Measurements from ENCODE around the gene TRIM40.

Gene TRIM40

GRCh38 chr6:30149858-30150550, 14.1 kb downstream of the TRIM40 start:
- DNase-seq (ENCODE audit: low spot score), result no peak

- DNase-seq (ENCODE audit: low spot score), result no peak
Observed at GRCh38 chr6:30150671-30151395, 14.9 kb downstream of the TRIM40 start.

GRCh38 chr6:30151580-30151979, 15.6 kb downstream of the TRIM40 start:
- no peak for DNase-seq (ENCODE audit: low spot score)

- DNase-seq (ENCODE audit: low spot score), result no peak
Observed at GRCh38 chr6:30152016-30152673, 16.2 kb downstream of the TRIM40 start.

- no peak for DNase-seq (ENCODE audit: low spot score)
Observed at GRCh38 chr6:30152910-30153610, 17.1 kb downstream of the TRIM40 start.

- no peak for DNase-seq (ENCODE audit: low spot score)
Observed at GRCh38 chr6:30154061-30154460, 18.1 kb downstream of the TRIM40 start.

- DNase-seq (ENCODE audit: low spot score), result no peak
Observed at GRCh38 chr6:30154709-30155519, 19.0 kb downstream of the TRIM40 start.

- no peak for DNase-seq (ENCODE audit: low spot score)
Observed at GRCh38 chr6:30155520-30156261, 19.8 kb downstream of the TRIM40 start.

- DNase-seq (ENCODE audit: low spot score), result no peak
Observed at GRCh38 chr6:30156262-30156599, 20.3 kb downstream of the TRIM40 start.

- no peak for DNase-seq (ENCODE audit: low spot score)
Observed at GRCh38 chr6:30156774-30157173, 20.8 kb downstream of the TRIM40 start.

- DNase-seq (ENCODE audit: low spot score), result no peak
Observed at GRCh38 chr6:30157581-30157980, 21.6 kb downstream of the TRIM40 start.

- DNase-seq (ENCODE audit: low spot score), result no peak
Observed at GRCh38 chr6:30157999-30158398, 22.1 kb downstream of the TRIM40 start.

GRCh38 chr6:30158475-30159040, 22.6 kb downstream of the TRIM40 start:
- DNase-seq (ENCODE audit: low spot score), result no peak

GRCh38 chr6:30160008-30160784, 24.3 kb downstream of the TRIM40 start:
- DNase-seq (ENCODE audit: low spot score), result no peak

GRCh38 chr6:30160785-30161531, 25.0 kb downstream of the TRIM40 start, which contains the start of gene TRIM10:
Gene TRIM10 (minus strand): TSS chr6:30161211. CDS start chr6:30160858, 353 bp downstream.
- no peak for DNase-seq (ENCODE audit: low spot score)

GRCh38 chr6:30162265-30163089, 26.5 kb downstream of the TRIM40 start:
- DNase-seq (ENCODE audit: low spot score), result no peak

GRCh38 chr6:30163090-30163917, 27.4 kb downstream of the TRIM40 start, which contains the start of gene TRIM15:
Gene TRIM15 (plus strand): TSS chr6:30163546. CDS start chr6:30163685, 139 bp downstream.
- DNase-seq (ENCODE audit: low spot score), result no peak
